ENCODE measurements around the gene MAML3. TPM values are rescaled to one million over a fixed set of nuclear protein-coding genes. Genes with fewer than 3 reads are reported as not detected.

Gene MAML3
- total RNA-seq, 2 donors from 2014 or later: 29.2 to 32.2 TPM

DNA sequence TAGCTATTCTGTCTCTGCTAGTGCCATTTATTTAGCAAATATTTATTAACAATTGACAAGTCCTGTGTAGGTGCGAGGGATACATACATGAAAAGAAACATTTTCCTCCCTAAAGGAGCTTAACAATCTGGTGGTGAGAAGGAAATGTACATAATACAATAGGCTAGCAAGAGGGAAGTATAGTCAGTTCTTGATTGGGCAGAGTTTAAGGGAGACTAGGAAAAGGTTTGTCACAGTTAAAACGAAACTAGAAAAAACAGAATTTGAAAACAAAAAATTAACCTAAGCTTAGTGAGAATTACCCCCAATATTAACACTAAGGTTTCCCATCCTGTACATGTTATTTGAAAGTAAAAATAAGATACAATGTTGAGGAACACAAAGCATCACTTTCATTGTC, 8.6 kb upstream of the MAML3 start:
- no peaks in the 10 kb centered on the region for H3K27me3 Mint-ChIP-seq (ENCODE audit: insufficient read depth)
- H3K27ac ChIP-seq (ENCODE audit: low read depth, low read length): no peak overlapping the region
- H3K9me3 Mint-ChIP-seq: peaks cover 10% of the 10 kb centered on the region
- no peak for DNase-seq
- no peak overlapping the region for H3K4me3 ChIP-seq (ENCODE audit: low read length)
- H3K9ac ChIP-seq (ENCODE audit: extremely low read depth, low read length, poor library complexity, severe bottlenecking): no peak overlapping the region
- peaks cover 2% of the 10 kb centered on the region for H3K4me1 Mint-ChIP-seq
- WGBS, 2 experiments (ENCODE audit: insufficient coverage in 1 of 2, insufficient read length in 1 of 2): 92% methylated on average over 2 of the region's 2 CpGs; no CpG with 5 or more reads in 1 of the 2 experiments
- H3K36me3 Mint-ChIP-seq (ENCODE audit: low read depth): no peaks in the 10 kb centered on the region
- TF ChIP-seq CTCF (conservative IDR thresholded peaks at IDR 0.05): no peak
- H3K9me3 ChIP-seq (ENCODE audit: control insufficient read depth, low read length): peaks cover 6% of the 10 kb centered on the region
- H3K36me3 ChIP-seq (ENCODE audit: control insufficient read depth, insufficient read depth, low read length): no peaks in the 10 kb centered on the region
- H3K4me3 Mint-ChIP-seq: no peak overlapping the region
- H3K27ac Mint-ChIP-seq: no peak overlapping the region
- no peaks in the 10 kb centered on the region for H3K27me3 ChIP-seq (ENCODE audit: control insufficient read depth, insufficient read depth, low read length, poor library complexity, severe bottlenecking)
- H3K4me1 ChIP-seq (ENCODE audit: control insufficient read depth, insufficient read depth, low read length): no peaks in the 10 kb centered on the region

DNA sequence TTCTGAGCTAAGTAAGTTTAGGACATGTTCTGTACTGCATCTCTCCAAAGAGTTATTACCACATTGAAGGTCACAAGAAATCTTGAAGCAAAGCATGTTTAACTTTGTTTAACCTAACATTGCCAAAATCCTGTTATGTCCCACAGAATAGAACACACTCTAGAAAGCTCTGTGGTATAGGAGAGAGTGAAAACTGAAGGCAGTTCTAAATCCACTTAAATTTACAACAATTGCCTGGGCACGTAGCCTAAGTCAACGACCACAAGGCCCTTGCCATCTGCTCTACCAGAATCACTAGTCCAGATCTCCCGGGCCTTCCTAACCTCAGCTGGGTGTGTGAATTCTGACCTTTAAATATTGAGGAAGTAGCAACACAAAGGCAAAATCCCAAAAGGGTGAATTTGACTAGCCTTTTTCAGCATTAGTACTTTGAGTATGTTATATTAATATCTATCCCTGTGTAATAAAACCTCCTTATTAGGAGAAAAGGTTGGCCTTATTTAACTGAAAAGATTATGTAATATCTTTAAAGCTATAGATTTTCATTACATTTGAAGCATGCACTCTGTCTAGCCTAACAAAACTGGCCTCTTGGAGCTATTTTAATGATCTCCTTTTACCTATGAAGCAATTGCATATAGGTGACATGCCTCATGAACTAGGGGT, 4.5 kb upstream of the MAML3 start:
- no peak overlapping the region for H3K4me3 Mint-ChIP-seq
- Histone ChIP-seq H3K4me3 (ENCODE audit: low read length) (no peak overlapping the region), H3K9me3 (ENCODE audit: control insufficient read depth, low read length) (peaks cover 6% of the 10 kb centered on the region), H3K36me3 (ENCODE audit: control insufficient read depth, insufficient read depth, low read length) (no peaks in the 10 kb centered on the region), H3K27ac (ENCODE audit: low read depth, low read length) (no peak overlapping the region), H3K27me3 (ENCODE audit: control insufficient read depth, insufficient read depth, low read length, poor library complexity, severe bottlenecking) (no peaks in the 10 kb centered on the region), H3K4me1 (ENCODE audit: control insufficient read depth, insufficient read depth, low read length) (no peaks in the 10 kb centered on the region), H3K9ac (ENCODE audit: extremely low read depth, low read length, poor library complexity, severe bottlenecking) (no peak overlapping the region)
- WGBS, 2 experiments (ENCODE audit: insufficient coverage in 1 of 2, insufficient read length in 1 of 2): 90% methylated on average over 3 of the region's 3 CpGs; no CpG with 5 or more reads in 1 of the 2 experiments
- no peak for DNase-seq
- no peak for TF ChIP-seq CTCF (conservative IDR thresholded peaks at IDR 0.05)
- H3K4me1 Mint-ChIP-seq: peaks cover 9% of the 10 kb centered on the region
- H3K27ac Mint-ChIP-seq: no peak overlapping the region
- H3K36me3 Mint-ChIP-seq (ENCODE audit: low read depth): no peaks in the 10 kb centered on the region
- no peaks in the 10 kb centered on the region for H3K27me3 Mint-ChIP-seq (ENCODE audit: insufficient read depth)
- peaks cover 10% of the 10 kb centered on the region for H3K9me3 Mint-ChIP-seq

DNA sequence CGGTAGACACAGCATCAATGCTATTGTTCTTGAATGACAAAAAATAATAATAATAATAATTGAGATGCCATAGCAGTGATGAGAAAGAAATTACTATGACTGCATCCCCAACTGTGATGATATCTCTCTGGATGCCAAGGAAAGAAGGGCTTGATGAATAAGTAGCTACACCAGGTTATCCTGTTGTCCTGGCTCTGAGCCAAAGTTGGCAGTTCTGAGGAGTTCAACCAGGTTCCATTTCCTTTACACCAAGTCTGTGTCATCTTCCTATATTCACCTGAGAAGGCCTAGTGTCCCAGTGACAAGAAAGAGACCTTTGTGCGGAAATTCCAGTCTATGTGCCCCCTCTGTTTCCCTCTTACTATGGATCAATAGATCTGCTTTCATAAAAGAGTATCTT, 3.4 kb upstream of the MAML3 start:
- Mint-ChIP-seq H3K36me3 (ENCODE audit: low read depth) (no peaks in the 10 kb centered on the region), H3K9me3 (peaks cover 10% of the 10 kb centered on the region), H3K4me1 (peaks cover 9% of the 10 kb centered on the region), H3K27me3 (ENCODE audit: insufficient read depth) (no peaks in the 10 kb centered on the region), H3K27ac (no peak overlapping the region), H3K4me3 (no peak overlapping the region)
- TF ChIP-seq CTCF (conservative IDR thresholded peaks at IDR 0.05): no peak
- Histone ChIP-seq H3K27me3 (ENCODE audit: control insufficient read depth, insufficient read depth, low read length, poor library complexity, severe bottlenecking) (no peaks in the 10 kb centered on the region), H3K4me3 (ENCODE audit: low read length) (no peak overlapping the region), H3K9ac (ENCODE audit: extremely low read depth, low read length, poor library complexity, severe bottlenecking) (no peak overlapping the region), H3K4me1 (ENCODE audit: control insufficient read depth, insufficient read depth, low read length) (no peaks in the 10 kb centered on the region), H3K27ac (ENCODE audit: low read depth, low read length) (no peak overlapping the region), H3K9me3 (ENCODE audit: control insufficient read depth, low read length) (peaks cover 5% of the 10 kb centered on the region), H3K36me3 (ENCODE audit: control insufficient read depth, insufficient read depth, low read length) (no peaks in the 10 kb centered on the region)
- DNase-seq: no peak
- WGBS, 2 experiments (ENCODE audit: insufficient coverage in 1 of 2, insufficient read length in 1 of 2): 100% methylated on average over 1 to 2 of the region's 2 CpGs
